HEK293 (cell line): ENCODE measurements around the gene SLC19A2.

ENCODE experiments used
- CTCF ChIP-seq: fragments of 450-650 bp; formaldehyde crosslinking; IDR thresholded peaks from 2 replicates; pipeline ENCODE4 v1.5.1; 2016; ENCODE audit warnings: missing biosample characterization, missing genetic modification characterization
- PRDM1 ChIP-seq: fragments of 450-650 bp; formaldehyde crosslinking; IDR thresholded peaks from 2 replicates; pipeline ENCODE4; 2016; ENCODE audit warnings: missing biosample characterization, missing genetic modification characterization
- REPIN1 ChIP-seq: fragments of 450-650 bp; formaldehyde crosslinking; IDR thresholded peaks from 2 replicates; pipeline ENCODE4 v1.5.1; 2017; ENCODE audit warnings: missing biosample characterization, missing genetic modification characterization, low read depth
- REST ChIP-seq: fragments of 450-650 bp; formaldehyde crosslinking; IDR thresholded peaks from 2 replicates; pipeline ENCODE4 v1.5.1; 2016; ENCODE audit warnings: missing biosample characterization, missing genetic modification characterization
- SETDB1 ChIP-seq: IDR thresholded peaks from one replicate; pipeline ENCODE4 v1.6.1; 2017; ENCODE audit warnings: mild to moderate bottlenecking, low read length, moderate library complexity, mixed read lengths; ENCODE audit not compliant: insufficient read length
- TCF7L2 ChIP-seq: IDR thresholded peaks from 2 replicates; pipeline ENCODE4 v1.6.1; 2011; ENCODE audit warnings: low read depth, mild to moderate bottlenecking, inconsistent platforms, low read length, moderate library complexity, borderline replicate concordance
- YY1 ChIP-seq: fragments of 450-650 bp; formaldehyde crosslinking; IDR thresholded peaks from 2 replicates; pipeline ENCODE4 v1.5.1; 2018; ENCODE audit warnings: missing biosample characterization, missing genetic modification characterization
- ZNF280C ChIP-seq: fragments of 450-650 bp; formaldehyde crosslinking; IDR thresholded peaks from 2 replicates; pipeline ENCODE4 v1.5.1; 2016; ENCODE audit warnings: missing biosample characterization, missing genetic modification characterization
- ZNF701 ChIP-seq: fragments of 450-650 bp; formaldehyde crosslinking; IDR thresholded peaks from 2 replicates; pipeline ENCODE4 v1.5.1; 2016; ENCODE audit warnings: missing biosample characterization, missing genetic modification characterization
- ZNF785 ChIP-seq: fragments of 450-650 bp; formaldehyde crosslinking; IDR thresholded peaks from 2 replicates; pipeline ENCODE4 v1.5.1; 2016; ENCODE audit warnings: missing biosample characterization, missing genetic modification characterization

- TF ChIP-seq SETDB1 (no peak), CTCF (no peak), ZNF785 (tag by site-specific recombination) (no peak), PRDM1 (tag by site-specific recombination) (no peak), REST (tag by site-specific recombination) (no peak), REPIN1 (tag by site-specific recombination) (no peak), YY1 (tag by site-specific recombination) (no peak), ZNF701 (no peak), ZNF280C (tag by site-specific recombination) (no peak), TCF7L2 (no peak)
Observed at GRCh38 chr1:169534653-169535052, 48.9 kb upstream of the SLC19A2 start.
